Fibroblast of skin of right quadriceps (primary cell): ENCODE results near the gene LRRTM4.

ENCODE experiments used
- DNase-seq: peaks from one replicate; pipeline ENCODE4 v3.0.0-alpha.2; 2013

Gene LRRTM4

GRCh38 chr2:77469106-77469505 is 53.1 kb downstream of the LRRTM4 start:
- DNase-seq, result no peak

GRCh38 chr2:77459840-77460239 is 62.3 kb downstream of the LRRTM4 start:
- no peak for DNase-seq

GRCh38 chr2:77458216-77458615 is 64.0 kb downstream of the LRRTM4 start:
- no peak for DNase-seq

- DNase-seq, result no peak
These were observed 64.5 kb downstream of the LRRTM4 start for GRCh38 chr2:77457665-77458064.

GRCh38 chr2:77443076-77443475 is 79.1 kb downstream of the LRRTM4 start:
- DNase-seq, result peak; percentile 2

GRCh38 chr2:77434880-77435279 is 87.3 kb downstream of the LRRTM4 start:
- DNase-seq, result no peak

- no peak for DNase-seq
These were observed 93.2 kb downstream of the LRRTM4 start for GRCh38 chr2:77428946-77429345.

- DNase-seq, result no peak
These were observed 100.2 kb downstream of the LRRTM4 start for GRCh38 chr2:77421971-77422370.

- DNase-seq, result no peak
These were observed 103.6 kb downstream of the LRRTM4 start for GRCh38 chr2:77418537-77418936.

GRCh38 chr2:77404189-77404588 is 118.0 kb downstream of the LRRTM4 start:
- DNase-seq, result no peak

- no peak for DNase-seq
These were observed 123.1 kb downstream of the LRRTM4 start for GRCh38 chr2:77398970-77399600.

- DNase-seq, result no peak
These were observed 124.4 kb downstream of the LRRTM4 start for GRCh38 chr2:77397763-77398162.

- no peak for DNase-seq
These were observed 127.2 kb downstream of the LRRTM4 start for GRCh38 chr2:77395011-77395410.

GRCh38 chr2:77391119-77391518 is 131.1 kb downstream of the LRRTM4 start:
- no peak for DNase-seq

- DNase-seq, result no peak
These were observed 134.9 kb downstream of the LRRTM4 start for GRCh38 chr2:77387324-77387723.

- DNase-seq, result no peak
These were observed 149.5 kb downstream of the LRRTM4 start for GRCh38 chr2:77372636-77373035.

- DNase-seq, result no peak
These were observed 151.7 kb downstream of the LRRTM4 start for GRCh38 chr2:77370511-77370910.

GRCh38 chr2:77363277-77363676 is 158.9 kb downstream of the LRRTM4 start:
- no peak for DNase-seq

GRCh38 chr2:77348821-77349220 is 173.4 kb downstream of the LRRTM4 start:
- no peak for DNase-seq

GRCh38 chr2:77336013-77336412 is 186.2 kb downstream of the LRRTM4 start:
- DNase-seq, result no peak

GRCh38 chr2:77328134-77328931 is 193.8 kb downstream of the LRRTM4 start:
- DNase-seq, result no peak

GRCh38 chr2:77325395-77325794 is 196.8 kb downstream of the LRRTM4 start:
- DNase-seq, result no peak

GRCh38 chr2:77322431-77322830 is 199.7 kb downstream of the LRRTM4 start:
- no peak for DNase-seq

GRCh38 chr2:77314721-77315120 is 207.5 kb downstream of the LRRTM4 start:
- DNase-seq, result no peak

GRCh38 chr2:77310416-77310815 is 211.8 kb downstream of the LRRTM4 start:
- no peak for DNase-seq
